Urinary bladder (tissue), 4 donors: ENCODE results near the gene TNFRSF25. TPM values are rescaled to one million over a fixed set of nuclear protein-coding genes. Genes with fewer than 3 reads are reported as not detected.

ENCODE experiments used
- DNase-seq: peaks from one replicate; pipeline ENCODE4 v3.0.0-alpha.2; 2015; ENCODE audit errors: extremely low spot score
- H3K27ac ChIP-seq: one replicate; pipeline ENCODE4 v1.5.1; 2013; ENCODE audit warnings: low read depth, mild to moderate bottlenecking, moderate library complexity
- H3K36me3 ChIP-seq: one replicate; pipeline ENCODE4 v1.6.1; 2013; ENCODE audit warnings: mild to moderate bottlenecking, moderate library complexity; ENCODE audit not compliant: insufficient read depth
- H3K4me1 ChIP-seq: one replicate; pipeline ENCODE4 v1.6.1; 2013; ENCODE audit warnings: mild to moderate bottlenecking, moderate library complexity; ENCODE audit not compliant: insufficient read depth
- H3K4me3 ChIP-seq: one replicate; pipeline ENCODE4 v1.5.1; 2013; ENCODE audit warnings: low read depth, low read length
- WGBS: extraction: QIAGEN DNeasy Blood & Tissue Kit; methylation state at CpG from one replicate; pipeline ENCODE4 v1.1.7; 2013; 5-methylcytosine and 5-hydroxymethylcytosine counted together
- polyA plus RNA-seq: library from polyadenylated mRNA; stranded (reverse); fragments of 200-250 nt; gene quantifications from one replicate; pipeline ENCODE4 v1.2.3, GENCODE V29; 2013
- small RNA-seq: library from RNA; depleted of rRNA; stranded (forward); fragments of <200 nt; gene quantifications from one replicate; pipeline ENCODE3, GENCODE V24; 2014
- total RNA-seq: library from RNA; depleted of rRNA; stranded (reverse); fragments of >200 nt; gene quantifications from one replicate; pipeline ENCODE4 v1.2.3, GENCODE V29; 2014
- donor health status: healthy with polysubstance abuse.
- donor health status: healthy.

The TNFRSF25 gene
- total and polyA plus RNA-seq, 2 donors, result 4.3 to 7.1 TPM

DNA sequence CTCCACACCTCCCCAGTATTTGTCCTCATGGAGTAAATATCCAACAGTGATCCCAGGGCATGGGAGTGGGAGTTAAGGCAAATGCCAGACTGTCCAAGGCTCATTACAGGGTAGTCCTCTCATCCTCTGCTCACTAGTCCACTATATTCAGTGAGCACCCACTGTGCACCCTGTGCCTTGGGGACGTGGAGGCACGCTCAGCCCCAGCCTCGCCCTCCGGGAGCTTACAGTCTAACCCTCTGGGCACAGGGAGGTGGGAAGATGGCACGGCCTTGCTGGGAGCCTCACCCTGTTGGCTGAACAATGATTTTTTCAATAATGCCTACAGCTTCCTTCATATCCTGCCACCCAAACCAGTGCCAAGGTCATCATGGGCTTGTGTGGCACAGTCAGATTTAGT lies 49.1 kb downstream of the TNFRSF25 start:
- 90% methylated on average over 5 of the region's 5 CpGs for WGBS
- no peaks in the 10 kb centered on the region for H3K4me1 ChIP-seq
- H3K36me3 ChIP-seq, result no peaks in the 10 kb centered on the region
- H3K27ac ChIP-seq, result no peak overlapping the region
- no peak overlapping the region for H3K4me3 ChIP-seq
- DNase-seq, result no peak

DNA sequence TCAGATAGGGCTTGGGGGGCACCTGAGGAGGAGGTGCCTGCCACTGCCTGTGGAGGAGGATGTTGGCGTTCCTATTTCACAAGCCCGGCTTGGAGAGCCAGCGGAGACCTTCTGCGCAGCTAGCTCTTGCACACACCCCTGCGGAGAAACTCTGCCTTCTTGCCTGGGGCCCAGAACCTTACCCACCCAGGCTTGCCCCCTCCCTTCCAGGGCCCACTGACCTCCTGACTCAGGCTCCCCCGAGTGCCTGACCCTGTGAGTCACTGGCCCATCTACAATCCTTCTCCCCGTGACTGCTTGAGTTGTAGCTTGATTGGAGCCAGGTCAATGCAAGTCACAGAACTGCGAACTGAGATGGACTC lies 49.7 kb downstream of the TNFRSF25 start:
- DNase-seq, result no peak
- WGBS, result 74% methylated on average over 8 of the region's 8 CpGs
- Histone ChIP-seq H3K36me3 (no peaks in the 10 kb centered on the region), H3K4me1 (no peaks in the 10 kb centered on the region), H3K27ac (no peak overlapping the region), H3K4me3 (no peak overlapping the region)

DNA sequence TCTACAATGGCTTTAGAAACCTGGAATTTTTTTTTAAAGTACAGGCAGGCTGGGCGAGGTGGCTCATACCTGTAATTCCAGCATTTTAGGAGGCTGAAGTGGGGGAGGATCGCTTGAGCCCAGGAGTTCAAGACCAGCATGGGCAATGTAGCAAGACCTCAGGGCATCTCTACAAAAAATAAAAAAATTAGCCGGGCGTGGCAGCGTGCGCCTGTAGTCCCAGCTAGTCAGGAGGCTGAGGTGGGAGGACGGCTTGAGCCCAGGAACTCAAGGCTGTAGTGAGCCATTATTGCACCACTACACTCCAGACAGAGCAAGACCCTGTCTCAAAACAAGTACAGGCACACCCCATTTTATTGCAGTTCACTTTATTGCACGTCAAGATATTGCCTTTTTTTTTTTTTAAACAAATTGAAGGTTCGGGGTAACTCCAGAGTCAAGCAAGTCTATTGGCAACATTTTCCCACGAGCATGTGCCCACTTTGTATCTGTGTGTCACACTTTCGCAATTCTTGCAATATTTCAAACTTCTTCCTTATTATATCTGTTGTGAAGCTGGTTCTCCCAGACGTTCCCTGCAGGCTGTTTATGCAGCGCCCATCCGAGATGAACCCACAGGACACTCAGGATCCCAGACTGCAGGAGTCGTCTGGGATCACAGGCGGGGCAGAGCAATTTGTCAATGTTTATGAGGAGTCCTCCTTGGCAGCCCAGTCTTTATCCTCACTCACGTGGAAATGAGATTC lies 50.9 kb downstream of the TNFRSF25 start:
- no peak overlapping the region for H3K4me3 ChIP-seq
- no peak for DNase-seq
- WGBS, result 52% methylated on average over 17 of the region's 17 CpGs

GRCh38 chr1:6414443-6414844 lies 51.5 kb downstream of the TNFRSF25 start:
- no peak for DNase-seq
- WGBS, result 6% methylated on average over 15 of the region's 15 CpGs
- Histone ChIP-seq H3K36me3 (no peaks in the 10 kb centered on the region), H3K4me3 (no peak overlapping the region), H3K4me1 (no peaks in the 10 kb centered on the region), H3K27ac (no peak overlapping the region)

More for the DNA sequence above, 50.9 kb downstream of the TNFRSF25 start:
- no peaks in the 10 kb centered on the region for H3K36me3 ChIP-seq
- no peak overlapping the region for H3K27ac ChIP-seq
- no peaks in the 10 kb centered on the region for H3K4me1 ChIP-seq

DNA sequence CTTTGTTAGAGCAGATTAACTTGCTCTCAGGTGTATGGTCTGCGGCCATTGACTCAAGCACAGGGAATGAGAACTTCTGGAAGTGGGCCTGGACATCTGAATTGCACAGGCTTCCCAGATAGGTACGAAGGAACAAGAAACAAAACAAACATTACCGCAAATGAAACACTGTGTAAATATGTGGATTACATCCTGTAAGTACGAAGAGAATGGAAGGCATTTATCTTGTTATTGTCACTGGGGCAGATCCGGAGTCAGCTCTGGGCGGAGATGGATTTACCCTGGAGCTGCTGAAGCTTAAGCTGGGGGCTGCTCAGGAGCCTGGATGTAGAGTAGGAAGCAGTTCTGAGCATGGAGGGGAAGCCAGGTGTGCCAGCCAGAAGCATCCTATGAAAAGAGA lies 53.1 kb downstream of the TNFRSF25 start:
- no peak overlapping the region for H3K27ac ChIP-seq
- no peaks in the 10 kb centered on the region for H3K36me3 ChIP-seq
- no peaks in the 10 kb centered on the region for H3K4me1 ChIP-seq
- no peak for DNase-seq
- WGBS, result 45% methylated on average over 6 of the region's 6 CpGs
- H3K4me3 ChIP-seq, result no peak overlapping the region

Small RNAs within 50 kb of the gene (small RNA-seq; reads per million reads assigned to genes)
- not detected for gene MIR4252

Other genes with a start within 250 kb of the TNFRSF25 start
- gene ICMT, start 230.2 kb downstream of the TNFRSF25 start, total RNA-seq, result 61.6 TPM
- gene ICMT, start 230.2 kb downstream of the TNFRSF25 start, polyA plus RNA-seq, result 46.3 TPM
- gene HES3, start 222.0 kb downstream of the TNFRSF25 start, total RNA-seq, result not detected
- not detected for gene HES3, start 222.0 kb downstream of the TNFRSF25 start, polyA plus RNA-seq
- 12.2 TPM for gene GPR153, start 205.1 kb downstream of the TNFRSF25 start, total RNA-seq
- gene GPR153, start 205.1 kb downstream of the TNFRSF25 start, polyA plus RNA-seq, result 12.9 TPM
- 6.9 TPM for gene ACOT7, start 72.4 kb downstream of the TNFRSF25 start, total RNA-seq
- gene ACOT7, start 72.4 kb downstream of the TNFRSF25 start, polyA plus RNA-seq, result 36.8 TPM
- 0.53 TPM for gene HES2, start 46.3 kb downstream of the TNFRSF25 start, total RNA-seq
- 0.03 TPM for gene HES2, start 46.3 kb downstream of the TNFRSF25 start, polyA plus RNA-seq
- gene ESPN, start 41.4 kb downstream of the TNFRSF25 start, total RNA-seq, result 0.58 TPM
- 0.53 TPM for gene ESPN, start 41.4 kb downstream of the TNFRSF25 start, polyA plus RNA-seq
- 9.9 TPM for gene PLEKHG5, start 25.5 kb upstream of the TNFRSF25 start, total RNA-seq
- 5.8 TPM for gene PLEKHG5, start 25.5 kb upstream of the TNFRSF25 start, polyA plus RNA-seq
- 28.6 TPM for gene NOL9, start 88.3 kb upstream of the TNFRSF25 start, total RNA-seq
- 4.0 TPM for gene NOL9, start 88.3 kb upstream of the TNFRSF25 start, polyA plus RNA-seq
- not detected for gene TAS1R1, start 89.1 kb upstream of the TNFRSF25 start, total RNA-seq
- 0.06 TPM for gene TAS1R1, start 89.1 kb upstream of the TNFRSF25 start, polyA plus RNA-seq
- 19.6 TPM for gene ZBTB48, start 113.8 kb upstream of the TNFRSF25 start, total RNA-seq
- 32.2 TPM for gene ZBTB48, start 113.8 kb upstream of the TNFRSF25 start, polyA plus RNA-seq
- gene KLHL21, start 136.7 kb upstream of the TNFRSF25 start, total RNA-seq, result 17.0 TPM
- 72.4 TPM for gene KLHL21, start 136.7 kb upstream of the TNFRSF25 start, polyA plus RNA-seq
- gene PHF13, start 147.6 kb upstream of the TNFRSF25 start, total RNA-seq, result 16.3 TPM
- gene PHF13, start 147.6 kb upstream of the TNFRSF25 start, polyA plus RNA-seq, result 19.0 TPM
- 20.3 TPM for gene THAP3, start 158.7 kb upstream of the TNFRSF25 start, total RNA-seq
- gene THAP3, start 158.7 kb upstream of the TNFRSF25 start, polyA plus RNA-seq, result 29.6 TPM
- gene DNAJC11, start 235.6 kb upstream of the TNFRSF25 start, total RNA-seq, result 28.3 TPM
- 29.0 TPM for gene DNAJC11, start 235.6 kb upstream of the TNFRSF25 start, polyA plus RNA-seq